Erythroblast (primary cell): Measurements from ENCODE around the gene FAM76B.

ENCODE experiments used
- DNase-seq, 2 experiments: peaks; one replicate each; lab custom pipeline; 2025; lab: John Stamatoyannopoulos, UW
- GATA1 ChIP-seq: IDR thresholded peaks from 2 replicates; pipeline ENCODE4 v1.6.1; 2011; ENCODE audit warnings: low read depth, mild to moderate bottlenecking, control low read depth, low read length, moderate library complexity
- POLR2A ChIP-seq: IDR thresholded peaks from 2 replicates; pipeline ENCODE4 v1.6.1; 2011; ENCODE audit warnings: mild to moderate bottlenecking, low read length

Gene FAM76B

DNA sequence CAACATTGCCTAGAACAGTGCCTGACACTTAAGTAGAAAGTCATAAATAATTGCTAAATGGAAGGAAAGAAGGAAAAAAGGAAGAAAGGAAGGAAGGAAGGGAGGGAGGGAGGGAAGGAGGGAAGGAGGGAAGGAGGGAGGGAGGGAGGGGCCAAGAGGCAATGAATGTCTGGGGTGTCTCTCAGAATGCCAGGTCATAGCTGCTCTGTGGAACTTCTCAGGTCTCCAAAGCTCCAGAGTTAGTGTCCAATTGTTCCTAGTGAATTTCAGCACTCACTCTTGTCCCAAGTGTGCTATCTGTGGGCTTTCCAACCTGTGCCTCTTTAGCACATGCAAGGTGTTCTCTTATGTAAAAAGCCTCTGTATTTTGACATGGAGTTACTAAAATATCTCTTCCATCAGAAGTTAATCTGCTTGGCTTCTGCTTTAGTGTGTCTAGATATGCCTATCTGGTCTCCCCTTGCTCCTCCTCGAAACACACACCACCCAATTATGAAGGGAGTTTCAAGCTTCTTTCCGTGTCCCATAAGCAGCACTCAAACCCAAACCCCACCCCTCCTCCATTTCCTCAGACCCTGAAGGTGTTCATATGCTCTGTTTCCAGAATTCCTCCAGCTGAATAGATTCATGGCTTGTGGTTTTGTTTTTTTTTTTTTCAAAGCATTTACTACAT lies 56.5 kb downstream of the FAM76B start:
- DNase-seq: peak; percentile 73 to 81
- TF ChIP-seq GATA1 (no peak), POLR2A (no peak)

DNA sequence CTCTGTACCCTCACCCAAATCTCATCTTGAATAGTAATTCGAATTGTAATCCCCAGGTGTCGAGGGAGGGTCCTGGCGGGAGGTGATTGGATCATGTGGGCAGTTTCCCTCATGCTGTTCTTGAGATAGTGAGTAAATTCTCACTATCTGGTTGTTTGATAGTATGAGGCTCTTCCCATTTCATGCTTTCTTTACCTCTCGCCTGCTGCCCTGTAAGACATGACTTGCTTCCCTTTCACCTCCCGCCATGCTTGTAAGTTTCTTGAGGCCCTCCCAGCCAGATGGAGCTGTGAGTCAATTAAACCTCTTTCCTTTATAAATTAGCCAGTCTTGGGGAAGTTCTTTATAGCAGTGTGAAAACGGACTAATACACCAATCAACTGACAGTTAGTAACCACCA lies 60.1 kb downstream of the FAM76B start:
- TF ChIP-seq POLR2A: no peak
- peak in 1 of 2 experiments; percentile 7 for DNase-seq

DNA sequence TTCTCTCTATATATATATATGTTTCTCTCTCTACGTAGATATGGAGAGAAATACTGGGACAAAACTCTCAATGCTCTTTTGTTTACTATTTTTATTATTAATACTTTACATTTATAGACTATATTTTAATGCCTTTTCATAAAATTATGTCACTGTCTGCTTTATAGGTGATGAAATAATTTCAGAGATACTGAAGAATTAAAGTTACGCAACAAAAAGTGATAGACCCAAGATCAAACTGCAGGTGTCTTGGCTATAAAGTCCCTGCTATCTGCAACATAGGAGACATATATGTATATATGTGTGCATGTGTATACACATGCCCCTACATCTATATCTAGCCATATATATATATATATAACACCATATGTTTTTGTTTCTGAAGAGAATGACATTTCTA lies 60.8 kb downstream of the FAM76B start:
- TF ChIP-seq POLR2A (no peak), GATA1 (no peak)
- DNase-seq: no peak

DNA sequence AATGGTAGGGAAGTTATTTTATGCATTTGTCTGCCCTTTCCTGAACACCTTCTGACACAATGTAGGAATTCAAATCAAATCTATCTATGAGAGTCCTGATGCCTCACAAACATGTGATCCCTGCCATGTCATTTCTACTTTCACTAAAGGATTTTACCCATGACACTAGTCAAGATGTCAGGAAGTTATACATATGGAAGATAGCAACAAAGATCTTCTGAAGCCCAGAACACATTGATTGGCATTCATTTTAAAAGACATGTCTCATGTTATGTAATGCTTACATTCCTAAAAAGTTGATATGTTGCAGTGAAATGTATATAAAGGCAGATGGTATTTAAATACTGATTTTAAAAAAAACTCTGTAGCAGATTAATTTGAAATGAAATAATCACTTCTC lies 61.5 kb downstream of the FAM76B start:
- TF ChIP-seq GATA1 (no peak), POLR2A (no peak)

DNA sequence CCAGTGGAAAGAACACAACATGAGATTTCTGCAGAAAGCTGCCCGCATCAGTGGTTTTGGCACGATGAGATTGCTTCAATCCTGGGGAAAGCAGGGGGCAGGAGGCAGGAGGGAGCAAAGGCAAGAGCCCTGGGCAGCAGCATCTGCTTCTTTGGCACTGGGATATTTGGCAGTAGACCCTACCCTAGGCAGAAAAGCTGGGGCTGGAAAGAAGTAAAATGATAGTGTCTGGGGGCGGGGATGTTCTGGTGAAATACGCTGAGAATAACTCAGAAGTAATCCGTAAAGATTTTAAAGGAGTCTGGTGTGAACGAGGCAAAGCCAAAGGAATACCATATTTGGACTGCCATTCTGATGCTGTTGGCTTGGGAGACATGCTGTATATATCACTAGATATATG lies 62.0 kb downstream of the FAM76B start:
- TF ChIP-seq POLR2A (no peak), GATA1 (no peak)
- no peak for DNase-seq

More for the DNA sequence above, 61.5 kb downstream of the FAM76B start:
- no peak for DNase-seq

DNA sequence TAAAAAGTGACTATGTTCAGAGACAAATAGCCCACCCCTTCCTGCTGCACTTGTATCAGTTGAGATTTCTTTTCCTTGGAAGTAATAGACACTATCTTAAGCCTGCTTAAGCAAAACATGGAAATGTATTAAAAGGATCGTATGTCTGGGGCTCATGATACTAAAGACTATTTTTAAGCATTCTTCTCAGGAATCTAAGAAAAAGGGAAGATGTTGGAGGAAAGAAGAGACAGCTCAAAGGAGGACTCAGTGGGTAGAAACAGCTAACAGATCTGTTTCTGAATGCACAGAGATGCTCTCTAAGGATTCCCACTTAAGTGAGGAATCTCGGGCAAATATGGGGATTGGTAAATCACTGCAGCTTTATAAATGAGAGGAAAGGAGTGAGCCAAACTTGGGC lies 62.5 kb downstream of the FAM76B start:
- DNase-seq: no peak
- TF ChIP-seq POLR2A: no peak
- TF ChIP-seq GATA1: no peak

DNA sequence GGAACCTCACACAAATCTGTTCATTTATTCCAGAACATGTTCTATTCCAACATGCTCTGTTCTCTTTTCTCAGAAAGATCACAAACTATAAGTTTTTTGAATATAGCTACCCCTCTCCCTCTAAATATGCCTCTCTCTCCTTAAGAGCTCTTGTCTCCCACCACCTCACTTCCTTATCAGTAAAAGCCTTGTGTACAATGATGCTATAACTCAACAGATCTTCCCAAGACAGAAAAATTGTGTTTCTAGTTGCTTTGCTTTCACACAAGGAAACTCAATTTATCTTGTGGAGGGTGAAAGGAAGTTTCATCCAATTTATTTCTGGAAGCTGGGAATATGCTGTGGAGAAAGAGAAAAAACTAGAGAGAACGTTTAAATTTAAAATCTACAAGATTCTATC lies 64.4 kb downstream of the FAM76B start:
- no peak for TF ChIP-seq GATA1
- TF ChIP-seq POLR2A: no peak

DNA sequence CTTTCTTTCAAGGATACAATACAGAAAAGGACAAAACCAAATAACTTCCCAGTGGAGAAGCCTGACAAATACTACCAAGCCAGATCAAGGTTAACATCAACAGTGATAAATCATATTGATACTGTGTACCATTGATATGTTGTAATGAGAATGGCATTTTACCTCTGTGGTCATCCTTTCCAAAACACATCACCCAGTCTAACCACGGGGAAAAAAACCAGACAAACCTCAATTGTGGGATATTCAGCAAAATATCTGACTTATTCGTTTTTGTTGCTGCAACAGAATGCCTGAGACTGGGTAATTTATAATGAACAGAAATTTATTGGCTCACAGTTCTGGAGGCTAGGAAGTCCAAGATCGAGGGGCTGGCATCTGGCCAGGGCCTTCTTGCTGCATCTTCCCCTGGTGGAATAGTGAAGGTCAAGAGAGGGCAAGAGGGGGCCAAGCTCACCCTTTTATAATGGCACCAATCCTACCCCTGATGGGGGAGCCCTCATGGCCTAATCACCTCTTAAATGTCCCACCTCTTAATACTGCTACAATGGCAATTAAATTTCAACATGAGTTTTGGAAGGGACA lies 66.1 kb downstream of the FAM76B start:
- no peak for TF ChIP-seq GATA1
- no peak for TF ChIP-seq POLR2A
- no peak for DNase-seq

More for the DNA sequence above, 64.4 kb downstream of the FAM76B start:
- DNase-seq: peak in 1 of 2 experiments; percentile 39

DNA sequence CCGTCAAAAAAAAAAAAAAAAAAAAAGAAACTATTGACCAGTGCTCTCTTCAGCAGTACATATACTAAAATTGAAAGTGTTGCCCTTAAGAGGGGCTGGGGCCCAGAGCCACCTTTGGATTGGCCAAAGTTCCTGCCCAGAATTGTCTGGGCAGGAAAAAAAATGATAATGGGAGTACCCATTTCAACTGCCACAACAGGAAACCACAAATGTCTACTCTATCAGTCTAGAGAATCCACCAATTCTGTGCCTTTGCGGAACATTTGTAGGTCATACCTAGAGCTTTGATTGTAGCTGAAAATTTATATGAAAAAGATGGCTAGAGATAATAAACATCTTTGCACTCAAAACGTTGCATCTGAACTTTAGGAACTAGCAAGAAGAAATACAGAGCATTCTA lies 69.4 kb downstream of the FAM76B start:
- no peak for DNase-seq
- TF ChIP-seq GATA1 (no peak), POLR2A (no peak)
